GM19372 (cell line): Measurements from ENCODE around the gene TPM4.

Experiments
- ATAC-seq: cut with Tn5 transposase; IDR thresholded peaks from one replicate; pipeline ENCODE4 v1.9.1; 2021; ENCODE audit warnings: mild to moderate bottlenecking, low read depth, moderate library complexity; ENCODE audit not compliant: unreplicated experiment

Gene TPM4

DNA sequence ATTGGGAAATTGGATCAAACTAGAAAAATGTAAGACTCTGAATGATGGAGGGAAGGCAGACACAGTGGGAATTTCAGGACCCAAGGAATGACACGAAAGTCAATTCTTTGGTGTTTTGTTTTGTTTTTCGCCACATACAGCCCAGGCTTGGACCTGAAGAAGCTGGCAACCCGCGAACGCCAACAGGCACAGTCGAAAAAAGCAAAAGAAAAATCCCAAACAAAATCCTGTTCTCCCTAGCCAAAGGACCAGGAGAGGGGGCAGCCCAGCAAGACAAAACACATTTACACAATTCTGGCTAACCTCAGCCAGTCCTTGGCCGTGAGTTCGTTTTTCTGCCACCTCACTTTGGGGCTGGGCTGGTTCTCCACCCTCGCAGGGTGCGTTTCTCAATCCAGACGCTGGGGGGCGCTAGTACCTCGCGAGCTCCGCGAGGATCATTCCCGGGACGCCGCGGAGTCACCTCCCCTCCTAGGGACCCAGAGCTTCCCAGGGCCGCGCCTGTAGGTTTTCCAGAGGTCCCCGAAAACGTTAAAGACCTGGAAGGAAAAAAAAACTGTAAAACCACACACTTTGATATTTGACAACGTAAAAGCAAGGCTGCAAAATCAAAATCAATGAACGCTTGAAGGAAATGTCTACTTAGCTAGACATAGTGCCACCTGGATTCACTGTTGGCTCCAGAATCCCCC, 34.9 kb upstream of the TPM4 start:
- ATAC-seq, result no peak

DNA sequence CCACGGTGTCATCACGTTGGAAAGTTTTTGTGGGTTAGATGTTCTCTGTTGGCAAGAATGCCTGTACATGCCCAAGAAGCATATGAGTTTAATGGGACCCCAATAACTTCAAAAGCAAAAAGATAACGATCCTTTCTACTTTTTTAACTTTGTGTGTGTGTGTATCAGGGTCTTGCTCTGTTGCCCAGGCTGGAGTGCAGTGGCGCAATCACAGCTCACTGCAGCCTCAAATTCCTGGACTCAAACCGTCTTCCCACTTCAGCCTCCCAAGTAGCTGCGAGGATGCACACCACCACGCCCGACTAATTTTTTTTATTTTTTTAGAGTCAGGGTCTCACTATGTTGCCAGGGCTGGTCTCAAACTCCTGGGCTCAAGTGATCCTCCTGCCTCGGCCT, 34.3 kb upstream of the TPM4 start:
- ATAC-seq, result no peak

DNA sequence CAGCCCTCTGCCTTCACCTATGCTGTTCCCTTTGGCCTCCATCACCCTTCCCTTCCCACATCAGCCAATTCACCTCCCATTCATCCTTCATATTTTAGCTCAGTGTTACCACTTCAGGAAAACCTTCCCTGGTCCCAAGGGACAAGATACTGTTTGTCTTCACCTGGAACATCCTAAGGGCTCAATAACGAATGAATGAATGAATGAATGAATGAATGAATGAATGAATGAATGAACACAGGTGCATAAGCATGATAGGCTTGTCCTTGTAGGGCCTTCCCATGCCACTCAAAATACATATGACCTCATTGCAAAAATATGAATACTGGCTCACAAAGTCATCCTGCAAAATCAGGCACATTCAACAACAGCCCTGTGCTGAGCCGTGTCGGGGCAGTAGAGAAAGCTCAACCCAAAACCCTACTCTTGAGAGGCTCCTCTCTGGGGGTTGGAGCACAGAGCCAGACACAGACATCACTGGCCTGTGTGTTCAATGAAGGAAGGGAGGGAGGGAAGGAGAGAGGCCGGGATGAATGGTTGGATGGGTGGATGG, 33.7 kb upstream of the TPM4 start:
- ATAC-seq, result no peak

DNA sequence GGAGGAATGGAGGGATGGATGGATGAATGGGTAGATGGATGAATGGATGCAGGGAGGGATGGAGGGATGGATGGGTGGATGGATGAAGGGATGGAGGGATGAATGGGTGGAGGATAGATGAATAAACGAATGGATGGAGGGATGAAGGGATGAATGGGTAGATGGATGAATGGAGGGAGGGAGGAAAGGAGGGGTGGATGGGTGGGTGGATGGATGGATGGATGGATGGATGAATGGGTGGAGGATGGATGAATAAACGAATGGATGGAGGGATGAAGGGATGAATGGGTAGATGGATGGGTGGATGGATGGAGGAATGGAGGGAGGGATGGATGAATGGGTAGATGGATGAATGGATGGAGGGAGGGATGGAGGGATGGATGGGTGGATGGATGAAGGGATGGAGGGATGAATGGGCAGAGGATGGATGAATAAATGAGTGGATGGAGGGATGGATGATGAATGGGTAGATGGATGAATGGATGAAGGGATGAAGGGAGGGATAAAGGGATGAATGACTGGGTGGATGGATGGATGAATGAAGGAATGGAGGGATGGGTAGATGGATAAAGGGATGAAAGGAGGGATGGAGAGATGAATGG, 33.0 kb upstream of the TPM4 start:
- ATAC-seq, result no peak

DNA sequence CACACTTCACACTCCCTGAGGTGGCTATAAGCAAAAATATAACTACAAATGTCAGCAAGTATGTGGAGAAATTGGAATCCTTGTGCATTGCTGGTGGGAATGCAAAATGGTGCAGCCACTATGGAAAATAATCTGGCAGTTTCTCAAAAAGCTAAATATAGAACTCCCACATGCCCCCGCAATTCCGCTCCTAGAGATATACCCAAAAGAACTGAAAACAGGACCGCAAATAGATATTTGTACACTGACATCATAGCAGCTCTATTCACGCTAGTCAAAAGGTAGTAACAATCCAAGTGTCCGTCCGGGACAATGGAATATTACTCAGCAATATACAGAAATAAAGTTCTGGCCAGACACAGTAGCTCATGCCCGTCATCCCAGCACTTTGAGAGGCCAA, 31.5 kb upstream of the TPM4 start:
- no peak for ATAC-seq

DNA sequence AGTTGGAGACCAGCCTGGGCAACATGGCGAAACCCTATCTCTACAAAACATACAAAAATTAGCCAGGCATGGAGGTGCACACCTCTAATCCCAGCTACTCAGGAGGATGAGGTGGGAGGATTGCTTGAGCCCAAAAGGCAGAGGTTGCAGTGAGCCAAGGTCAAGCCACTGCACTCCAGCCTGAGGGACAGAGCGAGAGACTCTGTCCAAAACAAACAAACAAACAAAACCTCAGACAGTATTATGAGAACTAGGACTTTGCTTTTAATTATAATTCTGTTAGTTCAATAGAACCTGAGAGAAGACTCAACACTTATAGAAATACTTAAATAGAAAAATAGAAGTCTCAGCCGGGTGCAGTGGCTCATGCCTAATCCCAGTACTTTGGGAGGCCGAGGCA, 31.1 kb upstream of the TPM4 start:
- ATAC-seq, result no peak

DNA sequence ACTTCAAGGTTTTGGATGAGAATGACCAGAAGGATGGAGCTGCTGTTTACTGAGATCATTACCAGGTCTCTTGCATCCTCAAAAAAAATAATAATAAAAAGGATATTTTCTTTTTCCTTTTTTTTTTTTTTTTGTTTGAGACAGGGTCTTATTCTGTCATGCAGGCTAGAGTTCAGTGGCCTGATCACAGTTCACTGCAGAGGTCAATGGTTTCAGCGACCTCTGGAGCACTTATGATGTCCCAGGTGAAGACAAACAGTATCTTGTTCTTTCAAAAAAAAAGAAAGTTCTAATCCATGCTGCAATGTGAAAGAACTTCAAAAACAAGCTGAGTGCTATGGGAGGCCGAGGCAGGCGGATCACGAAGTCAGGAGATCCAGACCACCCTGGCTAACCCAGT, 30.4 kb upstream of the TPM4 start:
- ATAC-seq, result no peak

DNA sequence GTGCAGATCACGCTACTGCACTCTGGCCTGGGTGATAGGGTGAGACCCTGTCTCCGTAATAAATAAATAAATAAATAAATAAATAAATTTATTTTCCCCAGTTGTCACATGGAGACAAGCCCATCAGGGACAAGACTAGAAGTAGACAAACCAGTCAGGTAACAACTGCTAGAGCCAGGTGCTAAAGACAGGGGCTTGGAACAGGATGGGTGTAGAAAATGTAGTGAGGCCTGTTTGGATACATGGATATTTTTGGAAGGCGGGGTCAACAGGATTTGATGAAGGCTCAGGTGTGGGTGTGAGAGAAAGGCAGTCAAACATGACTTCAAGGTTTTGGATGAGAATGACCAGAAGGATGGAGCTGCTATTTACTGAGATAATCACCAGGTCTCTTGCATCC, 27.7 kb upstream of the TPM4 start:
- no peak for ATAC-seq

DNA sequence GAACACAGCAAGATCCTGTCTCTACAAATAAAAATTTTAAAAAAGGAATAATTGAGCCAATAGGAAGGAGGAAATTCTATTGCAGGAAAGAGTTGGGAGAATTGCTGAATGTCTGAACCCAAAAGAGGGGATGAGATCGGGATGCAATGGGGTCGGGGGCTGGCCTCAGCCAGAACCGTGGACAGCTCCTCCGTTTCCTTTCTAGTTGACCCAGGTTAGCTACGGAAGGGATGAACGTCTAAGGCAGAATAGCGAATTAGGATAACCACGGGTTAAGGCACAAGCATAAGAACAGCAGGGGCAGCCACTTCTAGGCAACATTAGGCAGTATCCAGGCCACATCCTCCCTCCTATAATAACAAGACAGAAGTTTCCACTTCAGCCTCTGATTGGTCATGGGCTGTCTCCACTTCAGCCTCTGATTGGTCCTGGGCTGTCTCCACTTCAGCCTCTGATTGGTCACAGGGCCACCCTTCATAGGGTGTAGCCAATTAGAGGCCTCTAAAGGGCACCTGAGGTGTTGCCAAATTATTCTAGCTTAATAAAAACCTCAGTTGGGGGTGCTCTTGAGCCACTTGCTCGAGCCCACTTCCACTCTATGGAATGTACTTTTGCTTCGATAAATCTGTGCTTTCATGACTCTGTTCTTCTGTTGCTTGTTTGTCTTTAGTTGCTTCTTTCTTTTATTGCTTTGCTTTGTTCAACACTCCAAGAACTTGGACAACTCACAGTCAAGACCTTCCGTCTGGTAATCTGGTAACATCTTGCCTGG, 24.9 kb upstream of the TPM4 start:
- no peak for ATAC-seq

DNA sequence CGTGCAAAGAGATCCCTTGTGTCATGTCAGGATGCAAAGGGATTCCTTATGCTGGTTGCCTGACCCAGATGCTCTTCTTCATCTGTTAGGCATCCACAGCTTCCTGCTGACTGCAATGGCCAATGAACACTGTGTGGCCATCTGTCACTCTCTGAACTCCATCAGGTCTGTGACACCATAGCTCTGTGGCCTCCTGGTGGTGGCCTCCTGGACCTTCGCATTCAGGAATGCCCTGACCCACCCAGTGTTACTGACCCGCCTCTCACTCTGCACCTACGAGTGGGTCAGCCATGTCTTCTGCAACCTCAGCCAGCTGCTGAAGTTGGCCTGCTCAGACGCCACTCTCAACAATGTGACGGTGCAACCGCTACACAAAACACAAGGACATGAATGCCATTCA, 23.9 kb upstream of the TPM4 start:
- ATAC-seq, result no peak

DNA sequence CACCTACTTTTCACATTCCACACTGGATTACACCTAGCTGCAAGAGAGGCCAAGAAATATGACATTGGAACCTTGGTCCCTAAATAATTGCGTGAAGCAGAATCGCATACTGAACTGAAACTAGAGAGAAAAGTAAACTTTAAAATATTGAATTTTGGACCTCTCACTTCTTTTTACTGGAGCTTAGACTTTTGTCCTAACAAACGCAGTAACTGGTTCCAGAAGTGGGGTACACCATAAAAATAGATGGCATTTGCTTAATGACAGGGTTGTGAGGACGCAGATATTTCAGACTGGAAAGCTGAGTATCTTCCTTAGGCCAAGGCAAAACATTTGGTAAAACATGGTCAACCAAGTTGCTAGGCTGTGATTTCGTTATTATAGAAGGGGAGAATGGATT, 19.2 kb upstream of the TPM4 start:
- no peak for ATAC-seq

DNA sequence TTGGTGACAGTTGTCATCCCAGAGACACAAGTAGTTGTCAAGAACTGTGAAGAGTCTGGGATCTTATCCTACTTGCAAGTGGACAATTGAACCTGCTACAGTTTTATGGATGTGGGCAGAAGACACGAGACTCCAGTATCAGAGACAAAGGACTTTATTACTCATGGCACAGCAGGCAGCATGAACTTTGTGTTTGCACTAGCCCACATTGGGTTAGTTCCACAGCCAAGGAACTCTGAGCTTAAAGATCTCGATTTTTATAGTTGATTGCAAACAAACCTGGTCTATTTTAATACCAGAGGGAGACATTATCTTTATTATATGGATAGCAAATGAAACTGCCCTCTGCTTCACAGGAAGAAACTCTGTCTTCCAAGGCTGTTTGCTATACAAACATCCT, 16.0 kb upstream of the TPM4 start:
- ATAC-seq, result no peak

DNA sequence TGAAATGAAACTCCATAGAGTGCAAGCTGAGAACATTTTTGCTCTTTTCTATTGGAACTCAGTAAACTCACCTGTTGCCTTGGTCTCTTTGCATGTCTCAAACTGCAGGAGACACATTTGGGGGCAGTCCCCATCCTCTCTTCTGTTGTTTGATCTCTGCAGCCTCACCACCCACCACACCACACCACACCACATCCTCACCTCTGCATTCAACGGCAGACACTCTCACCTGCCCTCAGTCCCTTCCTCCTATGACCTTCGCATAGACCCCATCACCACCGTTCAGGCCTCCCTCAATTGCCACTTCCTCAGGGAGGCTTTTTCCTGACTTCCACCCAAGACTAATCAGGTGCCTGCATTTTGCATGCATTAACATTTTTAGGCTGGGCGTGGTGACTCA, 14.4 kb upstream of the TPM4 start:
- ATAC-seq, result no peak

DNA sequence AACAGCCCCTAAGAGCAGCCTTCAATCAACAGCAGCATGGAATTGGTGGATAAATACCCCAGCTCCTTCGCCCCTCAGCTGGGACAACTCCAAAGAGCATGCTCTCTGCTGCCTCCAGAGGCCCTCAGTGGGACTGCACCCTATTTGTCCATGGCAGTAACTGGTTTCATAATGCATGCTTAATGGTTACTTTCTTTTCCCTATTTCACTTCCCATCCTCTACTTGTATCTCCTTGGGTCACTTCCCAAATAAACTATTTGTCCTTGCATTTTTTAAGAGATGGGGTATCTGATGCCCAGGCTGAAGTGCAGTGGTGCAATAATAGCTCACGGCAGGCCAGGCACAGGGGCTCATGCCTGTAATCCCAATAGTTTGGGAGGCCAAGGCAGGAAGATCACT, 13.5 kb upstream of the TPM4 start:
- ATAC-seq, result no peak

DNA sequence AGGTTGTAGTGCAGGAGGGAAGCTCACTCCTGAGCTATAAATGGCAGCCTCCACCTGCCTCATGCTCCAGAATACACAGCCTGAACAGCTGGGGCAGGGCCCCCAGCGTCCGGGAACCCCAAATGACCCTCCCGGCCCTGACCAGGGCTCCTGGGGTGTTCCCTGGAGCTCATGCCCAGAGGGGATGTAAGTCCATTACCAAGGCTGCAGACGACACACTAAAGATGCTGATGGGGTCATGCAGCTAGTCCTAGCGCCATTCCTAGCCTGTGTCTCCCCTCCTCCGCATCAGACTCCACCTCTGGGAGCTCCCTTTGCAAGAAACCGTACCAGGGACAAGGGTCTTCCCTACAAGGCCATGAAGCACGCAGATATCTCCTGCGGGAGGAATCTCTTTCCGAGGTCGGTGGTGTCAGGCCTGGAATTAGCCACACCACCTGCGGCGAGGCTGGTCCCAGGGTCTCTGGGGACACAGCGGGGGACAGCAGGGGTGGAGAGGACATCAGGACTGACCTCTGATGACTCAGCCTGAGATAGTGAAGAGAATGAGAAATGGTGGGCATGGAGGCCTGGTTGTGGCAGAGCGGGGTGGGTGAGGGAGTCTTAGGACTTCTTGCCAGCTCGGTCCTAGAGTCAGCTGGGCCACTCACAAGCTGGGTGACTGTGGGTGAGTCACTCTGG, 11.9 kb upstream of the TPM4 start:
- ATAC-seq, result no peak

DNA sequence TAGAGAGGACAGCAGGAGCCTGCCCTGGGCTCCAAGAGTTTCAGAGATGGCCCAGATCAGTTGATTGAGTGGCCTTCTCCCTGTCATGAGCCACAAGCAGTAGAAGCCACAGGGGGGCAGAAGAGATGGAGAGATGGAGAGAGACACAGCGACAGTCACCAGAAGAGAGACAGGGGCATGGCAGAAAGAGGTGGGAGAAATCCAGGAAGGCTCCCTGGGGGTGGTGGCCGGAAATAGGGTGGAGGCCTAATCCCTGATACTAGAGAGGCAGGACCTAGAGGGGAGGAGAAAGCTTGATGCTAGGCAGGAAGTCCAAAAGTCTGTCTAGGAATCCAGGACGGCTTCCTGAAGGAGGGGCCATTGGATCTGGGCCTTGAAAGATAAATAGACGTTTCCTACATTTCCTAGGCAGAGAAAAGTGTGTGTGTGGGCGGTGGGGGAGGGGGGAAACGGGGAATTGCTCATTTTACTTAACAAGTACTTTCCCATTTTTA, 9.6 kb upstream of the TPM4 start:
- ATAC-seq, result no peak

DNA sequence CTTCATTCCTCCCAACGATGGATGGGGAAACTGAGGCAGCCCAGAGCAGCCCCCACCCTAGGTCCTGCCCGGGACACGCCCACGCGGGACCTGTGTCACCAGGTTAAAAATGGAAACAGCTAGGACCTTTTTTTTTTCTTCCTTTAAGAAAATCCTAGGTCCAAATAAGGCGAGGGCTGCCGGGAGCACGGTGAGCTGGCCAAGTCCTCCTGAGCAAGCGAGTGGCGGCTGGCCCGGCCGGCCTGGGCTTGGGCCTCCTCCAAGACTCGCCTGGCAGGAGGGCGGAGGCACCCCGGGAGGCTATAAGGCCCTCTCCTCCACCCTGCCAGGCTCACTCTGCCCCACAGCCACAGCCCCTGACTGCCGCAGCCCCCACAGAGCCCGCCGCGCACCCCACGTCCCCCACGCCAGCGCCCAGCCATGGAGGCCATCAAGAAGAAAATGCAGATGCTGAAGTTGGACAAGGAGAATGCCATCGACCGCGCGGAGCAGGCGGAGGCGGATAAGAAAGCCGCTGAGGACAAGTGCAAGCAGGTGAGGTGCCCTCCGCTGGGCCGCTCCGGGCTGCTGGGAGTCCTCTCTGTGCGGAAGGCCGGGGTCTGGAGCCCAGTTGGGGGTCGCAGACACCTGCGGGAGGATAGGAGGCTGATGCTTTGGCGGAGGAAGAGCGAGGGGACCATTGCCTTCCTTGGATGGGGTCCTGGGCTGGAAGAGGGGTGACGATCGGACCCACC, 8.9 kb upstream of the TPM4 start:
- no peak for ATAC-seq

DNA sequence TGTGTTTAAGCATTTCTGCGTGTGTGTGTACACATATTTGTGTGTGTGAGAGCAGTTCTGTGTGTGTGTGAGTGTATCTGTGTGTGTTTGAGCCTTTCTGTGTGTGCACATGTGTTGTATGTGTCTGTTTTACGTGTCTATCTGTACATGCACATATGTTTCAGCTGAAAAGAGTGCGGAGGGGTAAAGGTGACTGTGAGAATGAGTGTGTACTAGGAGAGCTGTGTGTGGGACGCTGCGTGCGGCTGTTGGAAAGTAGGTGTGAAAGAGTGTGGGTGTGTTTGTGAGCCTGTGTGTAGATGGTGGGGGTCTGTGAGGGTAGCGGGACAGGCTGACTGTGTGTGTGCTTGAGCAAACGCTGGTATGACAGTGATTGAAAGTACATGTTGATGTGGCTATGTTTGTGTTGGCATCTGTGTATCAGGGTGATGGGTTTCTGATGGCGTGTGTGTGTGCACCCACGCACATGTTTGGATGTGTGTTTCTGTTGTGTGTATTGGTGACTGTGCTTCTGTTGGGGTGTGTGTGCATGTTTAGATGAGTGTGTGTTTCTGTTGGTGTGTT, 7.5 kb upstream of the TPM4 start:
- ATAC-seq, result no peak

DNA sequence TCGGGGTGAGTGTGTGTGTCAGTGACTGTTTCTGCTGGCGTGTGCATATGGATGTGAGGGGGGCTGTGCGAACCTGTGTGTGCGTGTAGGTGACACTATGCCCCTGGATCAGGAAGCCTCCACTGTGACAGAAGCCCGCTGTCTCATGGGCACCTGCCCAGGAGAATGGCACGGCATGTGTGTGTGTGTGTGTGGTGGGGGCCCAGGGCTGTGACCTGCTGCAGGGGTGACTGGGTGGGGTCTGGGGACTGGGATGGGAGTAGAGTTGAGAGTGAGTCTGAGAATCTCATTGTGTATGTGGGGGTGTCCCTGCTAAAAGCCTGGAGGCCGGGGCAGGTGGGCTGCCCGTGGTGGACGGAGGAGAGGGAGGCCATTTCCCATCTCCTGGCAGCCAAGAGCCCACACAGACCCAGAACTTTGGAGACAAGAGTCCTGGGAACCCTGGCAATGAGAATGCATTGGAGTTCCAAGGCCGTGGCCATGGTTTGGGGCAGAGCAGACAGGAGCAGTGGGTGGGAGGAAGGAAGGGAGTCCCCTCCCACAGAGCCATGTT, 6.4 kb upstream of the TPM4 start:
- no peak for ATAC-seq
